ENCODE data around the gene RPA3.
A peak's percentile ranks its signal among the peaks of the same experiment; 100 is the strongest.

The RPA3 gene

GRCh38 chr7:7639847-7640220 is 78.6 kb downstream of the RPA3 start:
- ChIA-PET CTCF (interaction anchor here (0.8 to 4.4 kb wide), 6 partner anchors 10 to 42 kb away, joined by 3 to 19 read pairs (median 4); no protein-coding TSS in a partner anchor), POLR2A (interaction anchor here (1.2 kb wide), 2 partner anchors 338 to 539 kb away, joined by 3 read pairs; no protein-coding TSS in a partner anchor)
- no peak for TF ChIP-seq CTCF (IDR thresholded peaks at IDR 0.05; ENCODE audit: control extremely low read depth, extremely low read depth, low read depth, missing control alignments)
- DNase-seq (ENCODE audit: extremely low spot score), result peak; percentile 27

GRCh38 chr7:7639421-7639820 is 79.0 kb downstream of the RPA3 start:
- ChIA-PET CTCF (interaction anchor here (0.8 to 4.4 kb wide), 4 partner anchors 9 to 25 kb away, joined by 3 to 19 read pairs (median 4); no protein-coding TSS in a partner anchor), POLR2A (no interaction called here)
- DNase-seq (ENCODE audit: extremely low spot score), result no peak
- TF ChIP-seq CTCF (IDR thresholded peaks at IDR 0.05; ENCODE audit: control extremely low read depth, extremely low read depth, low read depth, missing control alignments), result no peak

GRCh38 chr7:7630626-7631329 is 87.6 kb downstream of the RPA3 start:
- no peak for DNase-seq (ENCODE audit: extremely low spot score)
- ChIA-PET CTCF (interaction anchor here (1.6 kb wide), 1 partner anchor 10 kb away, joined by 4 read pairs; the partner anchor contains the start of gene UMAD1), POLR2A (no interaction called here)
- TF ChIP-seq CTCF (IDR thresholded peaks at IDR 0.05; ENCODE audit: control extremely low read depth, extremely low read depth, low read depth, missing control alignments), result no peak

GRCh38 chr7:7628476-7628875 is 89.9 kb downstream of the RPA3 start:
- TF ChIP-seq CTCF (IDR thresholded peaks at IDR 0.05; ENCODE audit: control extremely low read depth, extremely low read depth, low read depth, missing control alignments), result no peak
- CTCF ChIA-PET, result interaction anchor here (0.9 kb wide), 1 partner anchor 16 kb away, joined by 3 read pairs; no protein-coding TSS in a partner anchor
- POLR2A ChIA-PET, result no interaction called here
- no peak for DNase-seq (ENCODE audit: extremely low spot score)

GRCh38 chr7:7620644-7621210 is 97.7 kb downstream of the RPA3 start:
- DNase-seq (ENCODE audit: extremely low spot score), result no peak
- ChIA-PET CTCF (interaction anchor here (1.3 kb wide), 1 partner anchor 19 kb away, joined by 3 read pairs; no protein-coding TSS in a partner anchor), POLR2A (no interaction called here)
- TF ChIP-seq CTCF (IDR thresholded peaks at IDR 0.05; ENCODE audit: control extremely low read depth, extremely low read depth, low read depth, missing control alignments), result no peak

- CTCF ChIA-PET, result interaction anchor here (1.3 to 1.4 kb wide), 2 partner anchors 19 to 36 kb away, joined by 3 read pairs; no protein-coding TSS in a partner anchor
- POLR2A ChIA-PET, result no interaction called here
- no peak for TF ChIP-seq CTCF (IDR thresholded peaks at IDR 0.05; ENCODE audit: control extremely low read depth, extremely low read depth, low read depth, missing control alignments)
- DNase-seq (ENCODE audit: extremely low spot score), result no peak
Observed at GRCh38 chr7:7620236-7620635, 98.2 kb downstream of the RPA3 start.

Measured in GM10248 (cell line).